ENCODE data around the gene ABCG5. TPM values are rescaled to one million over a fixed set of nuclear protein-coding genes. Genes with fewer than 3 reads are reported as not detected.

The ABCG5 gene
- total RNA-seq, 1 donor from 2014 or later, result not detected

DNA sequence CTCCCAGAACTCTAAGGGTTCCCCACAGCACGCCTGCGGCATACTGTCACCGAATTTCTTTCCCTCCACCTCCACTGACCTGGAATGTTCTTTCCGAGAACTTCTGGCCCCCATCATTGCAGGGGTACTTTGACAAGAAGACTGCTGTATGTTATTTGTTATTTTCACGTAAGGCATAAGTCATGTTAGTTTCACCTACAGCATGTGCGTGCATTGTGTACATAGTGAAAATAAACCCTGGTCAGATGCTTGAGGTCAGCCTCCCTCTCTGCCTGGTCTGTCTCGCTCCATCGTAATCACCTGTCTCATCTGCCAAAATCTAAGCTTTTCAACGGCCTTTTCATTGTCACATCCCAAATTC is 4.2 kb upstream of the ABCG5 start:
- intact Hi-C loops (cut with DNase I), result no loop called here
- TF ChIP-seq POLR2A (IDR thresholded peaks at IDR 0.05), result no peak
- TF ChIP-seq POLR2AphosphoS5 (IDR thresholded peaks at IDR 0.05; ENCODE audit: insufficient read depth in 1 of 2, low read depth in 1 of 2), result no peak
- TF ChIP-seq CTCF (IDR thresholded peaks at IDR 0.05), result no peak
- no peak overlapping the region for H3K4me3 ChIP-seq

GRCh38 chr2:43841949-43842865 is 3.6 kb upstream of the ABCG5 start:
- Histone ChIP-seq H3K36me3 (no peaks in the 10 kb centered on the region), H3K4me3 (no peak overlapping the region), H3K27ac (no peak overlapping the region), H3K4me1 (no peaks in the 10 kb centered on the region), H3K27me3 (no peaks in the 10 kb centered on the region), H3K9me3 (no peaks in the 10 kb centered on the region)
- TF ChIP-seq POLR2A (IDR thresholded peaks at IDR 0.05) (no peak), POLR2AphosphoS5 (IDR thresholded peaks at IDR 0.05; ENCODE audit: insufficient read depth in 1 of 2, low read depth in 1 of 2) (no peak), CTCF (IDR thresholded peaks at IDR 0.05) (no peak)
- peak in 1 of 2 donors; percentile 32 for DNase-seq (ENCODE audit: extremely low spot score in 2 of 2)
- intact Hi-C loops (cut with DNase I), result no loop called here

More for the DNA sequence above, 4.2 kb upstream of the ABCG5 start:
- Histone ChIP-seq H3K36me3 (no peaks in the 10 kb centered on the region), H3K9me3 (no peaks in the 10 kb centered on the region), H3K27ac (no peak overlapping the region), H3K4me1 (no peaks in the 10 kb centered on the region), H3K27me3 (no peaks in the 10 kb centered on the region)
- DNase-seq (ENCODE audit: extremely low spot score in 2 of 2), result peak; percentile 22 to 43

DNA sequence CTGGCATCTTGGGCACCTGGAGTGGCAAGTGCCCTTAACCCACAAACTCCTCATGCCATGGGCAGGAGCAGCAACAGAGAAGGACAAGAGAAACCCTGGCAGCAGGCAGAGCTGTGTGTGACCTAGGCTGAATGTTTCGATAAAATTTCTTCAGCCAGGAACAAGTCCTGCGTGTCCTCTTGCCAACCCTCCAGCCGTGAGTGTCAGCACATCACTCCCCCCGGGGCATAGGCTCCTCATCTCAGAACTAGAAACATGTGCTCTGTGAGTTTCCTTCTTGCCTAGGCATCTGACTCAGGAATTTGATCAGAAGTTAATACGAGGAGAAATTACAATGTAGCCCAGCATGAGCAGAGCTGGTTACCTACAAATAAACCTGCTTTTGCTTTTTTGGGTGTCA is 2.3 kb upstream of the ABCG5 start:
- H3K36me3 ChIP-seq, result no peaks in the 10 kb centered on the region
- no peak overlapping the region for H3K27ac ChIP-seq
- intact Hi-C loops (cut with DNase I), result no loop called here
- no peaks in the 10 kb centered on the region for H3K27me3 ChIP-seq
- DNase-seq (ENCODE audit: extremely low spot score in 2 of 2), result no peak
- H3K9me3 ChIP-seq, result no peaks in the 10 kb centered on the region
- TF ChIP-seq POLR2A (IDR thresholded peaks at IDR 0.05) (no peak), POLR2AphosphoS5 (IDR thresholded peaks at IDR 0.05; ENCODE audit: insufficient read depth in 1 of 2, low read depth in 1 of 2) (no peak), CTCF (IDR thresholded peaks at IDR 0.05) (no peak)
- no peak overlapping the region for H3K4me3 ChIP-seq
- H3K4me1 ChIP-seq, result no peaks in the 10 kb centered on the region

DNA sequence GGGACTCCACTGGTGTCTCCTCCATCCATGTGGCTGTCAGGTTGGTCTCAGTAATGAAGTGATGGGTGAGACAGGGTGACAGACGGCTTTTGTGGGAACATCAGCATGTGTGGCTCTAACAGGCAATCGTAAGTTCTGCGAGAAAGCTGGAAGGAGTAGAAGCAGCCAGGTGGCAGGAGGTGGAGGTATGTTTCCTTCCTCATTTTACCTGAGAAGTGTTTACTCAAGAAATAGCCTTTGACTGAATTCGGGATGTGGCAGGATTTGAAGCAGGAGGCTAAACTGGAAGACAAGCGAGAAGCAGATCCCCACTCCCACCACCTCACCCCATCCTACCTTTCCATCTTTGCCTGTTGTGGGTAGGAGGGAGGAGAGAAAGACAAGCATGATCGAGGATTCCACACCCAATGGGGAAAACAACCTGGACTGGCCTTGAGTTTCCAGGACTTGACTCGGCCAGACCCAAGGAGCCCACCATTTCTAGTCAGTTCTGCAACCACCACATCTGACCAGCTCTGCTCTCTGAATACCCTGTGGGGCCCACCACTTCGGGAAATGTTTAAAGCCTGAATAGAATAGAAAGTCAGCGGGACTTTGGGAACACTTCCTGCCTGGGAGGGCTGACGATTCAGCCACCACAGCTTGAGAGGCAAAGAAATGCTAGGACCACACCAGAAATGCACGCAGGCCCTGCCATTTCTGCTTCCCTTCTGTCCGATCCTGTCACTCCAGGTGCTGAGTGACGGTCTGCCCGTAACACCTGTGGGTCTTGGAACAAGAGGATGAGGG is 1.3 kb upstream of the ABCG5 start:
- Histone ChIP-seq H3K4me3 (no peak overlapping the region), H3K27me3 (no peaks in the 10 kb centered on the region), H3K9me3 (no peaks in the 10 kb centered on the region), H3K27ac (no peak overlapping the region), H3K36me3 (no peaks in the 10 kb centered on the region), H3K4me1 (no peaks in the 10 kb centered on the region)
- DNase-seq (ENCODE audit: extremely low spot score in 2 of 2), result peak in 1 of 2 donors; percentile 69
- TF ChIP-seq POLR2AphosphoS5 (IDR thresholded peaks at IDR 0.05; ENCODE audit: insufficient read depth in 1 of 2, low read depth in 1 of 2), result no peak
- TF ChIP-seq CTCF (IDR thresholded peaks at IDR 0.05), result no peak
- TF ChIP-seq POLR2A (IDR thresholded peaks at IDR 0.05), result no peak
- intact Hi-C loops (cut with DNase I), result no loop called here
